Hypothalamus (tissue), 51 donors: ENCODE measurements around the gene ATP2A3.
A peak's percentile ranks its signal among the peaks of the same experiment; 100 is the strongest.

Source experiments
- DNase-seq, 51 donors: peaks; one replicate each; lab custom pipeline; 2025; lab: John Stamatoyannopoulos, UW

Gene ATP2A3

DNA sequence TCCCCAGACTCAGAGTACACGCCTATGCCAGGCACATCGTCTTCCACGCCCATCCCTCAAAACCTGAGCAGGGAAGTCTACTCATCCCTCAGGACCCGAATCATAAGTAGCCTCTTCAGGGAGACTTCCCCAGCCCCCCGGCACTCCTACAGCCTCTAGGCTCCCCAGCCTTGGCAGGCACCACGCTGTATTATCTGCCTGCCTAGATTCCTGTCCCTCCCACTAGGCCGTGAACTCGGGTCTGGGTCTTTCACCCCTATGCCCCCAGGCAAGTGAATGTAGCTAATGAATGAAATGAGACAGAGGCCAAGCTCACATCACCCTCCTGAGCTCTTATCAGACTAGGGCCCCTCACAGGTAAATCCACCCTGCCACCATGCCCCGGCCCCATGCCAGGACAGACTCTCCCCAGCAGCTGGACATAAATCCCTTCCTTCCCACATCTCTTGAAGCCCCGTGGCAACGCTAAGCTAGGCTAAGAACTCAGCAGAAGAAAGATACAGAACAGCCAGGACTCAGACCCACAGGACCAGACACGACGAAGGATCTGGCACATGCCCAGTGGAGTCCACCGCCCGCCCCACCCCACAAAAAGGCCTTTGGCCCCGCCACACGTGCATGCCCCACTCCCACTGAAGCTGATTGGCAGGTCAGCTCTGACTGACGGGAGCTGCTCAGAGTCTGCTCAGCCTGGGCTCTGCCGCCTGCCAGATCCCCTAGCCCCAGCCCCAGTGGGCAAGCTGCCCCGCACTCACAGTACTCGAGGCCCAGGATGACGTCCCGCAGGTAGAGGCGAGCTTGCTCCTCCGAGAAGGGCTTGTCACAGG, 84.4 kb downstream of the ATP2A3 start:
- DNase-seq: no peak

GRCh38 chr17:3879186-3879585, 85.1 kb downstream of the ATP2A3 start:
- DNase-seq: peak in 10 of 51 donors; percentile 6 to 76 (median 15)

DNA sequence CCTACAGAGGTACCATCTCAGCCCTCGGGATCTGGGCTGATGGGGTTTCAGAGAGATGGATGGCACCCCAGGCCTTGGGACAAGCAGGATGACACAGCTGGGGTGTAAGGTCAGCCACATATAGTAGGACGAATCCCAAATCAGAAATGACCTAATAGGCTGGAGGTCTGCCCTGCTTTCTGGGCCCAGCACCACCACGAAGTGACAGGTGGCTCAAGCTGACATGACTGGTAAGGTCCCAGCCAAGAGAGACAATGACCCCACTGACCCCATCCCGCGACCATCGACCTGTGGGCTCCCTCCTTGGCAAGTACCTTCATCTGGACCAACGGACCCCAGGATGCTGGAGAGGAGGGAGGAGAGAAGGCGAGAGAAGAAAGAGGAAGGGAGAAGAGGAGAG, 87.0 kb downstream of the ATP2A3 start:
- no peak for DNase-seq

DNA sequence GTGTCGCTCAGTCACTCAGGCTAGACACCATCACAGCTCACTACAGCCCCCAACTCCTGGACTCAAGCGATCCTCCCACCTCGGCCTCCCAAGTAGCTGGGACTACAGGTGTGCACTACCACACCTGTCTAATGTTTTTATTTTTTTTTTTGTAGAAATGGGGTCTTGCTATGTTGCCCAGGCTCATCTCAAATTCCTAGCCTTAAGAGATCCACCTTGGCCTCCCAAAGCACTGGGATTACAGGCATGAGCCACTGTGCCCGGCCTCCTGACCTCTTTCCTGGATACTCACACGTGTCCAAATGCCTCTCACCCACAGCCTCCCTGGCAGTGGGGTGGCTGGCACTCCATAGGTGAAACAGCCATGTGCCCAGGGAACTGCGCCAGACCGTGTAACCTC, 88.9 kb downstream of the ATP2A3 start:
- no peak for DNase-seq
